HUES64 (cell line): ENCODE measurements around the gene MESP2.

Experiments
- H3K27ac ChIP-seq: 2 replicates; pipeline ENCODE4 v1.7.0; 2013; ENCODE audit warnings: low read depth, low read length, inconsistent platforms
- H3K27me3 ChIP-seq: 2 replicates; pipeline ENCODE4 v1.6.1; 2013; ENCODE audit warnings: mild to moderate bottlenecking, low read length; ENCODE audit not compliant: insufficient read depth
- H3K36me3 ChIP-seq: 2 replicates; pipeline ENCODE4 v1.6.1; 2013; ENCODE audit warnings: mild to moderate bottlenecking, low read length; ENCODE audit not compliant: insufficient read depth
- H3K4me1 ChIP-seq: 2 replicates; pipeline ENCODE4 v1.6.1; 2013; ENCODE audit warnings: mild to moderate bottlenecking, low read length, moderate library complexity; ENCODE audit not compliant: insufficient read depth
- H3K4me3 ChIP-seq: 2 replicates; pipeline ENCODE4 v1.5.1; 2013; ENCODE audit warnings: mild to moderate bottlenecking, low read length, moderate library complexity
- H3K9ac ChIP-seq: 2 replicates; pipeline ENCODE4 v1.6.1; 2013; ENCODE audit warnings: mild to moderate bottlenecking, low read depth, low read length
- H3K9me3 ChIP-seq: 2 replicates; pipeline ENCODE4 v1.6.1; 2013; ENCODE audit warnings: low read depth, low read length; ENCODE audit not compliant: insufficient read depth
- WGBS: fragments of 150-250, 120-280 bp; methylation state at CpG from one replicate; pipeline ENCODE4 v1.1.7; 2013; ENCODE audit warnings: missing lambda C conversion rate; 5-methylcytosine and 5-hydroxymethylcytosine counted together

The MESP2 gene

DNA sequence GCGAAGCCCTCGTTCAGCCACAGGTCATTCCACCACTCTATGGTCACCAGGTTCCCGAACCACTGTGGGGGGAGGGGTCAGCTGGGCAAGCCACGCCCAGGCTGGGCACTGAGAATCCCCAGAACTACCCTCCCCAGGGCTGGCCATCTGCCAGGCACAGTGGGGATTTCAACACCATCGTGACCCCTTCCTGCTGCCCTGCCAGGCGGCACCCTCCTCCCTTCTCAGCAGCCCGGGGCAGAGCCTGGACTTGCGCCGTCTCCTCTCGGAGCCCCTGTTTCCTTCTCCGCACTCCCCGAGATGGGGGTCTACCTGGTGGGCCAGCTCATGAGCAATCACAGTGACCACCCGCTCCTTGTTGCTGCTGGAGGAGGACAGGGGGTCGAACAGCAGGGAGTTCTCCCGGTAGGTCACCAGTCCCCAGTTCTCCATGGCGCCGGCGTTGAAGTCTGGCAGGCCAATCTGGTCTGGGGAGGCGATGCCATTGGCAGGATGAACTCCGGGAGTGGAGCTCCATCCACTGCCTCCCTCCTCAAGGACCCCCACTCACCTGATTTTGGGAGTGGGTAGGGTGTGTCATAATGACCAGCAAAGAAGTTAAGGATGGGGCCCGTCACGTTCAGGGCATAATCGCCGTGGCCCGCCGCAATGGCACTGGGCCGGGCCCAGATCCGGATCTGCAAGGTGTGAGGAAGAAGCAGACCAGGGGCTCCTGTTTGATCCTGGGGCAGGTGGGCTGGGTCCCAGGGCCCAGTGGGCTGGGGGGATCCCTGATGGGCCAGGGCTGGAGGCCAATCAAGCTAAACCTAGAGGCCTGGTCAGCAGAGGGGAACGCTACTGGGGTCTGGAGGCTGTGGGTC, 28.0 kb downstream of the MESP2 start:
- Histone ChIP-seq H3K36me3 (no peaks in the 10 kb centered on the region), H3K4me1 (peaks cover 5% of the 10 kb centered on the region; the same call in 1 of the 2 replicates), H3K27ac (no peak overlapping the region), H3K4me3 (no peak overlapping the region), H3K9ac (no peak overlapping the region), H3K27me3 (no peaks in the 10 kb centered on the region), H3K9me3 (no peaks in the 10 kb centered on the region)
- 92% methylated on average over 28 of the region's 29 CpGs for WGBS

DNA sequence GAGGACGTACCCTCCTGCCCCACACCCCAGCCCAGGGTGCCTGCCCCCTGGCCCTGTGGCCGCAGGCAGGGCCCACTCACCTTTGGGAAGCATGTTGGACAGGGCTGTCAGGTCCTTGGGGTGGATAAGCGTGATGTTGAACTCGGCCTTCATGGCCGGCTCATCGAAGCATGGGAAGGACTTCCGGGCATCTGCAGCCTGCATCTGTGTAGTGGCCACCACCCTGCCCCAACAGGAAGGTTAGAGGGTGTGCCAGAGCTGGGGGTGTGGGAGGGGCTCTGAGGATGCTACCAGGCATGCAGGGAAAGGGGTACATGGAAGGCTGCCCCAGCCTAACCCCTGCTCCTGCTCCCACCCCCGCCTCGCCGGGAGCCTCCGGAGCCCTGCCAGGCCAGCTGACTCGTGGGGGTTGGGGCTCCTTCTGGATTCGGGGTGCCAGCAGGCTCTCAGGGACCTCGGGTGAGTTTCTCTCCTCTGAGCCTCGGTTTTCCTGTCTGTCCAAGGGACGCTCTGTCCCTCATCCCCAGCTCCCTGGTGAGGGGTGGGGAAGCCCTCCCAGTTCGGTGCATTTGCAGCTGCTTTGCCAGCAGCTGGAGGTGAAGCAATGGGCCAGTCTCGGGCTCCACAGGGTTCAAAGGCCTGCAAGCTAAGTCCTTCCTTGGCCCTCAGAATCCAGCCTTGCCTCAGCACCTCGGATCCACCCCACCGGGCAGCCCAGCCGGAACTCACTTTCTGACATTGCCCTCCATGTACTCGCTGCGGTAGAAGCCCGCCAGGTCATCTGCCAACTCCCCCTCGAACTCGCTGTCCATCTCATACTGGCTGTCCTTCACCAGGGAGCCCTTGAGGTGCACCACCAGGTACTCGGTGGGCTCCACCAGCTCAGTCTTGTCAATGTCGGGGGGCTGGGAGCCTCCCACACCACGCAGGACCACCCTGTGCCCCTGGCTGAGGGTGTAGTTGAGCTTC, 29.4 kb downstream of the MESP2 start:
- Histone ChIP-seq H3K27ac (no peak overlapping the region), H3K4me3 (no peak overlapping the region), H3K4me1 (peaks cover 8% of the 10 kb centered on the region; the same call in 1 of the 2 replicates), H3K9me3 (no peaks in the 10 kb centered on the region), H3K27me3 (no peaks in the 10 kb centered on the region), H3K9ac (no peak overlapping the region), H3K36me3 (no peaks in the 10 kb centered on the region)
- 93% methylated on average over 29 of the region's 29 CpGs for WGBS

DNA sequence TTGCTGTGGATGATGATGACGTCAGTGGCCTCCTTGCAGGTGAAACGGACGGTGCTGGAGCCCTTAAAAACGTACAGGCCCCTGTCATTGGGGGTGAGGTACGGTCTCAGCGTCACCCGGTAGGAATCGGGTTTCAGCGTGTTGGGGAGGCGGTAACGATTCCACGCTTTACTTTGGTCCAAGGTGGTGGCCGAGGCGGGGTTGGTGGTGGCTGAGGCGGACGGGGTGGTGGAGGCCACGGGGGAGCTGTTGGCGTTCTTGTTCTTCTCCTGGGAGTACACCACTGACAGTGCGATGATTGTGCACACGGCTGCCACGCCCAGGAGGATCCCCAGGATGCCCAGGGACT, 30.1 kb downstream of the MESP2 start:
- no peak overlapping the region for H3K4me3 ChIP-seq
- no peaks in the 10 kb centered on the region for H3K27me3 ChIP-seq
- H3K9ac ChIP-seq: no peak overlapping the region
- no peaks in the 10 kb centered on the region for H3K36me3 ChIP-seq
- H3K9me3 ChIP-seq: no peaks in the 10 kb centered on the region
- 86% methylated on average over 21 of the region's 21 CpGs for WGBS
- no peak overlapping the region for H3K27ac ChIP-seq
- H3K4me1 ChIP-seq: peaks cover 8% of the 10 kb centered on the region; the same call in 1 of the 2 replicates

DNA sequence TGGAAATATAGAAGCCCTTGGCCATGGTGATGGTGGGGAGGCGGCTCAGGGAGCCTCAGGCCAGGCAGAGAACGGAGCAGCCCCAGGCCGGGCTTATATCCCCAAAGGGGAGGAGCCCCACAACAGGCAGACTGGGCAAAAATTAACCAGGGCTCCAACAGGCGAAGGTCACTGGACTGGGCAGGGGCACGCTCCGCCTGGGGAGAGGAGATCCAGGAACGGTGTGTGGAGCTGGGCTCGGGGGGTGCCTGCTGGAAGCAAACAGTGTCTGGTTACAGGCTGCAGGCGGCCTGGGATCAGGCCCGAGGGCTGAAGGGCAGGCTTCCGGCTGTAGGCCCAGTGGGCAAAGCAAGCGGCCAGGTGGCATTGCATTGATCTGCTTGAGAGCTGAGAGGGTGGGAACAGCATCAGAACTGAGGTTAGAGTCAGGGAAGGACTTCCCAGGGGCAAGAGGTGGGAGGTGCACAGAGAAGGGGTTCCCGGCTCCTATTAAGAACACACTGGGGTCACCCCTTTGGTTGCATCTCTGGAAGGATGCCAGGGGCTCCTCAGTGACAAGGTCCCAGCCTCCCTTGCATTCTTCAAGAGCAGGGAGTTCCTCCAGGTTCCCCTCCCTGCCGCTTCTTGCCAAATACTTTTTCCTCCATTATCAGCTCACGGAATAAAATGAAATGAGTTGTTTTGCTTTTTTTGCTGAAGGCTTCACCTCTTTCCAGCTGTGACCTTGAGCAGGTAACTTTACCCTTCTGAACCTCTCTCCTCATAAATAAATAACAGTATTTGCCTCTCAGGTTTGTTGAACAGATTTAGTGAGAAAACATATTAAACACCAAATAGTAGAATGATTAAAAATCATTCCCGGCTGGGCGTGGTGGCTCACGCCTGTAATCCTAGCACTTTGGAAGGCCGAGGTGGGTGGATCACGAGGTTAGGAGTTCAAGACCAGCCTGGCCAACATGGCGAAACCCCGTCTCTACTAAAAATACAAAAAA, 30.7 kb downstream of the MESP2 start:
- no peaks in the 10 kb centered on the region for H3K27me3 ChIP-seq
- no peak overlapping the region for H3K27ac ChIP-seq
- H3K9ac ChIP-seq: no peak overlapping the region
- H3K36me3 ChIP-seq: no peaks in the 10 kb centered on the region
- 92% methylated on average over 22 of the region's 22 CpGs for WGBS
- H3K9me3 ChIP-seq: no peaks in the 10 kb centered on the region
- peaks cover 8% of the 10 kb centered on the region; the same call in 1 of the 2 replicates for H3K4me1 ChIP-seq
- H3K4me3 ChIP-seq: no peak overlapping the region

DNA sequence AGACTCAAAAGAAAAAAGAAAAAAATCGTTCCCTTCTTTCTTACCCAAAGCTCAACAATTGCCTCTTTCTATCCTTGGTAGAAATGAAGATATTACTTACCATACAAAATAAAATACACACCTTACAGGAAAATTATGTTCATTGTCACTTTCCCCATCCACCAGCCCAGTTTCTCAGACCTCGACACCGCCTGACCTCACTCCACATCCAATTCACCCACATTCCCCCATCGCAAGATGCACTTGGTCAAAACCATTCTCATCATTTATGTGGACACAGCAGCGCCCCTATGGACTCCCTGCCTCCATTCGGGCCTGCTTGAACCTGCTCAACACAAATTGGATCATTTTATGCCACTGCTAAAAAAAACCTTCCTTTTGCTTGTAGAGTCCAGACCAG, 31.6 kb downstream of the MESP2 start:
- WGBS: 97% methylated on average over 5 of the region's 6 CpGs
- H3K9ac ChIP-seq: no peak overlapping the region
- peaks cover 2% of the 10 kb centered on the region; the same call in 1 of the 2 replicates for H3K27me3 ChIP-seq
- no peaks in the 10 kb centered on the region for H3K9me3 ChIP-seq
- no peaks in the 10 kb centered on the region for H3K36me3 ChIP-seq
- H3K4me1 ChIP-seq: peaks cover 8% of the 10 kb centered on the region; the same call in 1 of the 2 replicates
- no peak overlapping the region for H3K4me3 ChIP-seq
- no peak overlapping the region for H3K27ac ChIP-seq

DNA sequence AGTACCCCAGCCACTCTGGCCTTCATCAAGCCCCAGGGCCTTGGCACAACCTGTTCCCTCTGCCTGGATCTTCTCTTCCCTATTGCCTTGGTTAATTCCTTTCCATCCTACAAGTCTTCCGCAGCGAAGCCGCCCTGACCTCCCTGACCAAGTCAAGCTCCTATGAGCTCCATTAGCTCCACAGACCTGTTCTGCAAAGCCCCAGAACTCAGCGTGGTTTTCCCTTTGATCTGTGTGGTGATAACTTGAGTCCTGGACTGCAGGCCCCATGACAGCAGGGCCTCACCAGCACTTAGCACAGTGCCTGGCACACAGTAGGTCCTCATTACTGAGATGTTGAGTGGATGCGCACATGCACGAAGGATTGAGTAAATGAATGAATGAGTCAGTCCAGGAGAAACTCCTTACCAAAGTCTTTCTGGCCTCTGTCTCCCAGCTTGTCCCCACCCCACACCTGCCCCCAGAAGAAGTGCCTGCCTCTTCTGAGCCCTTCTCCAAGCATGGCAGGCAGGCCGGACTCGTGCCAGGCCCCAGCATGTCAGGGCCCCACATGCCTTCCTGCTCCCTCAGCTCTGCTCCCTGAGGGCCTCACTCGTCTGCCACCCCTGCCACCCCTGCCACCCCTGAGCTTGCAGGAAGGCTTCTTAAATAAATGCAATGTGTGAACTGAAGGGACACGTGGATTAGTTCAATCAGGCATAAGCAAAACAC, 32.2 kb downstream of the MESP2 start:
- no peak overlapping the region for H3K9ac ChIP-seq
- no peak overlapping the region for H3K27ac ChIP-seq
- WGBS: 96% methylated on average over 10 of the region's 10 CpGs

DNA sequence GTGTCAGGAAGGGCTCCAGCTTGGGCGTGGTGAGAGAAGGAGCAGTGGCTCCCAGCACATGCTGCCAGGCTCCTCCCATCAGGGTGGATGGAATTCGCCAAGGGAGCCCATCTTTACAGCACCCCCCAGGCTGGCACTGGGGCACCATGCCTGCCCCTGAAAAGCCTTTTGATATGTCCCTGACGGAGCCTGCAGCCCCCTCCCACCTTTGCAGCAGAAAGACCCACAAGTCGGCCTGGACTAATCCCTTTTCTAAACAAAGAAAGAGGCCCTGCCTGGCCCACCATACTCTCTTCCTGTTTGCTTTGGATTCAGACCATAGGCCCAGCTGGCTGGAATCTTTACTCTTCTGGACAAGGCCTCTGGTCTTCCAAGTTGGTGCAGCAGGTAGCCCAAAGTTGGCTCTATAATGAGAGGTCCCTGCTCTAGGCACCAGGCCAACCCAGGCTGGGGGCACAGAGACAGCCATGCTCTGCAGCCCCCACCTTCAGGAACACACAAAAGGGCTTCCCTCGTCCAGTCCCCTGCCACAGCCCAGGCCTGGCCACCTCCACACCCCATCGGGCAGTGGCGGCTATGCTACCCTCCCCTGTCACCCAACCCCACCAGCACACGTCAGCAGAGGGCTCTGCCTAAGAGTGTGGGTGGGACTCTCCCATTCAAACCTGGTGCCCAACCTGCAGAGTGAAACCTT, 33.1 kb downstream of the MESP2 start:
- no peaks in the 10 kb centered on the region for H3K36me3 ChIP-seq
- 74% methylated on average over 8 of the region's 8 CpGs for WGBS
- H3K27ac ChIP-seq: no peak overlapping the region
- no peak overlapping the region for H3K4me3 ChIP-seq
- no peaks in the 10 kb centered on the region for H3K9me3 ChIP-seq
- no peak overlapping the region for H3K9ac ChIP-seq
- H3K4me1 ChIP-seq: peaks cover 8% of the 10 kb centered on the region; the same call in 1 of the 2 replicates
- peaks cover 18% of the 10 kb centered on the region for H3K27me3 ChIP-seq

More for the DNA sequence above, 32.2 kb downstream of the MESP2 start:
- peaks cover 8% of the 10 kb centered on the region for H3K27me3 ChIP-seq
- no peak overlapping the region for H3K4me3 ChIP-seq
- no peaks in the 10 kb centered on the region for H3K36me3 ChIP-seq
- H3K4me1 ChIP-seq: peaks cover 8% of the 10 kb centered on the region; the same call in 1 of the 2 replicates
- H3K9me3 ChIP-seq: no peaks in the 10 kb centered on the region

DNA sequence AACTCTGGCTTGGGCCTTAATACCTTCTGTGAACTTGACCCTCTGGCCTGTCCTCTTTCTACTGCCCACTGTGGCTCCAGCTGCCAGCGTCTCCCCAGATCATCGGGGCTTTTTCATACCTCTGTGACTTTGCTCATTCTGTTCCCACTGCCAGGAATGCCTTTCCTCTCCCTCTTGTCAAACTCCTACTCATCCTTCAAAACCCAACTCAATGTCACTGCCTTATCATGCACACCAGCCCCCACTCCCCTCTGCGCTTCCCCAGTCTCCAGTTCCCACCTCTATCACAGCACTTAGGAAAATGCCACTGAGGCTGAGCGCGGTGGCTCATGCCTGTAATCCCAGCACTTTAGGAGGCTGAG, 33.6 kb downstream of the MESP2 start:
- Histone ChIP-seq H3K27ac (no peak overlapping the region), H3K36me3 (no peaks in the 10 kb centered on the region), H3K27me3 (peaks cover 22% of the 10 kb centered on the region), H3K4me3 (no peak overlapping the region), H3K9ac (no peak overlapping the region), H3K9me3 (no peaks in the 10 kb centered on the region), H3K4me1 (peaks cover 8% of the 10 kb centered on the region; the same call in 1 of the 2 replicates)
- WGBS: 95% methylated on average over 5 of the region's 5 CpGs

DNA sequence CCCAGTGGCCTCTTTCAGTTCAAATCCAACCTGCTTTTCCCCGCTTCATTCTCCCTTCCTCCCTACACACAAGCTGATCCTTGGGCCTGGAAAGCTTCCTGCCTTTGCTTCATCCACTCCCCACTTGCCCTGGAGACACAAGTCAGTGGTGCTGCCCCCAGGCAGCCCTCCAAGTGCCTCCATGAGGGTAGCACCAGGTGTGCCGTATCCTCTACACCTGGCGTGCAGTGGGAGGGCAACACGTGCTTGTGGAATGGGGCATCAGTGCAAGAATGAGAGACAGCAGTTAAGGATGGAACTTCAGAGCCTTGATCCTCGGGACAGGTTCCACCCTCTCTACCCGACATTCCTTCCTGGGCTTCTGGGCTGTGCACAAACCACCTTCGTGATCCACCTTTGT, 34.7 kb downstream of the MESP2 start:
- Histone ChIP-seq H3K27me3 (peaks cover 33% of the 10 kb centered on the region), H3K27ac (no peak overlapping the region), H3K4me3 (no peak overlapping the region), H3K4me1 (peaks cover 8% of the 10 kb centered on the region; the same call in 1 of the 2 replicates), H3K9ac (no peak overlapping the region), H3K9me3 (peaks cover 6% of the 10 kb centered on the region; the same call in 1 of the 2 replicates), H3K36me3 (no peaks in the 10 kb centered on the region)
- 92% methylated on average over 7 of the region's 7 CpGs for WGBS
